OCI-LY3 (cell line): ENCODE data around the gene SLC24A5.

Experiments used
- EZH2phosphoT487 ChIP-seq: fragments of 200-600 bp; shearing (Covaris generic); IDR thresholded peaks from 2 replicates; pipeline ENCODE4 v1.6.1; 2018; ENCODE audit warnings: antibody characterized with exemption, mixed run types, low read depth
- TF ChIP-seq, protein P1 (sequence below): fragments of 200-600, 300-600 bp; sonication (generic); IDR thresholded peaks from 2 replicates; pipeline ENCODE4 v1.5.1; 2014; ENCODE audit warnings: antibody characterized with exemption, low read length, low read depth

GRCh38 chr15:48185529-48185928 lies 64.7 kb downstream of the SLC24A5 start:
- TF ChIP-seq, protein P1, sequence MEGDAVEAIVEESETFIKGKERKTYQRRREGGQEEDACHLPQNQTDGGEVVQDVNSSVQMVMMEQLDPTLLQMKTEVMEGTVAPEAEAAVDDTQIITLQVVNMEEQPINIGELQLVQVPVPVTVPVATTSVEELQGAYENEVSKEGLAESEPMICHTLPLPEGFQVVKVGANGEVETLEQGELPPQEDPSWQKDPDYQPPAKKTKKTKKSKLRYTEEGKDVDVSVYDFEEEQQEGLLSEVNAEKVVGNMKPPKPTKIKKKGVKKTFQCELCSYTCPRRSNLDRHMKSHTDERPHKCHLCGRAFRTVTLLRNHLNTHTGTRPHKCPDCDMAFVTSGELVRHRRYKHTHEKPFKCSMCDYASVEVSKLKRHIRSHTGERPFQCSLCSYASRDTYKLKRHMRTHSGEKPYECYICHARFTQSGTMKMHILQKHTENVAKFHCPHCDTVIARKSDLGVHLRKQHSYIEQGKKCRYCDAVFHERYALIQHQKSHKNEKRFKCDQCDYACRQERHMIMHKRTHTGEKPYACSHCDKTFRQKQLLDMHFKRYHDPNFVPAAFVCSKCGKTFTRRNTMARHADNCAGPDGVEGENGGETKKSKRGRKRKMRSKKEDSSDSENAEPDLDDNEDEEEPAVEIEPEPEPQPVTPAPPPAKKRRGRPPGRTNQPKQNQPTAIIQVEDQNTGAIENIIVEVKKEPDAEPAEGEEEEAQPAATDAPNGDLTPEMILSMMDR: no peak
- no peak for TF ChIP-seq EZH2phosphoT487
